A549 treated with RU486 at 1 μM for 4 hours (cell line): ENCODE data around the gene SLC25A27. TPM values are rescaled to one million over a fixed set of nuclear protein-coding genes. Genes with fewer than 3 reads are reported as not detected.

ENCODE experiments used
- total RNA-seq: library from RNA; stranded (reverse); fragments of 200-300 nt; extraction: Qiagen RNA extraction; gene quantifications from 5 replicates; pipeline ENCODE4 v1.2.3, GENCODE V29; 2022; ENCODE audit warnings: low read depth

SLC25A27 gene
- 0.27 to 0.70 TPM (median 0.46 TPM) in 5 replicates for total RNA-seq

GRCh38 chr6:46652603-46653438 is at the start of gene SLC25A27, which contains the start of gene CYP39A1:
Gene SLC25A27 (plus strand): TSS chr6:46652975. CDS start chr6:46653193, 218 bp downstream.
Gene CYP39A1 (minus strand): TSS chr6:46652818. CDS start chr6:46652582, 236 bp downstream.

GRCh38 chr6:46687619-46688097 is 34.9 kb downstream of the SLC25A27 start, which contains the start of gene TDRD6:
Gene TDRD6 (plus strand): TSS chr6:46687885. CDS start chr6:46688129, 244 bp downstream.

Other genes with a start within 250 kb of the SLC25A27 start
- not detected in 5 replicates for gene RCAN2, start 161.5 kb upstream of the SLC25A27 start, total RNA-seq
- 0.06 to 0.15 TPM (median 0.14 TPM) in 3 of 5 replicates, not detected in the others for gene CYP39A1, start 157 bp upstream of the SLC25A27 start, total RNA-seq
- gene TDRD6, start 34.9 kb downstream of the SLC25A27 start, total RNA-seq, result not detected in 5 replicates
- gene PLA2G7, start 82.4 kb downstream of the SLC25A27 start, total RNA-seq, result 0.11 TPM in 1 of 5 replicates, not detected in the others
- not detected in 5 replicates for gene ANKRD66, start 94.0 kb downstream of the SLC25A27 start, total RNA-seq
- not detected in 5 replicates for gene MEP1A, start 140.4 kb downstream of the SLC25A27 start, total RNA-seq